Measurements from ENCODE around the gene STKLD1.

DNA sequence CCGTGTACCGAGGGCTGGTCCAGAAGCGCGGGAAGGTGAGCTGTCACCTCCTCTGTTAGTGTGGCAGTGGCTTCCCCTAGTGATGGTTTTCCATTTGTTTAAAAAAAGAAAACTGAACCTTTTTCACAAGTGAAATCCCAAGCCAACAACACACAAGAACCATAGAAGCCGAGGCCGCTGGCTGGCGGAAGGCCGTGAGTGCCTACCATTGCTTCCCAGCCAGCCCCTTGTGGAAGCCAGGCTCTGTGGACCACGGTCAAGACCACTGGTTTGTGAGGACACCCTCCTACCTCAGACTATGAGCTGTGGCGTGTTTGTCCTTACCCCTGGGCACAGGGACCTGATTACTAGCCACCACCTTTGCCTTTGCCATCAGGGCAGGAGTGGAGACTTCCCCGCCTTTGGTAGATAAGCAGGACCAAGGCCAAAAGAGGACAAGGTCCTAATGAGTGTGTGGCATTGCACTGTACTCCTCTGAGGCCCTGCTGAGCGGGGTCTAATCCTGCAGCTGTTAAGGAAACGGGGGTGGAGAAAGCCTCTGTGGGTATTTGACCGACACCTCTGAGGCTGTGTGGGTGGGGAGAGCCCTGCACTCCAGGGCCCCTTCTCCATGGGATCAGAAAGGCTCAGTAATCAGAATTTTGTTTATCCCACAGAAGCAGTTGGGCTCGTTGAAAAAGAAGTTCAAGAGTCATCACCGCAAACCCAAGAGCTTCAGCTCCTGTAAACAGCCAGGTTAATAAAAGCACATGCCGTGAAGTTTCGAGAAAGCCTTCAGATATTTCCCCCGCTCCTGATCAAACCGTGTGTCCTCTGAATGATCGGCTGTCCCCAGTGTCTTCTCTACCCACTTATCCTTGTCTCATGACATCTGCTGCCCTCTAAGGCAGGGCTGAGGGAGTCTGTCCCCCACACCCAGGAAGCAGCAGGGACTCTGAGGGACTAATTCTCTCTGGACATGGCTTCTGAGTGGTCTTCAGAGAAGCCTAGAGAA lies 15.5 kb upstream of the STKLD1 start:
- TF ChIP-seq CTCF (conservative IDR thresholded peaks at IDR 0.05; ENCODE audit: low read length): no peak
- no peak for TF ChIP-seq EZH2phosphoT487 (IDR thresholded peaks at IDR 0.05; ENCODE audit: borderline replicate concordance)

All from Loucy (cell line).